GM18909 (cell line): Measurements from ENCODE around the gene PJA1.

Experiments
- ATAC-seq: cut with Tn5 transposase; IDR thresholded peaks from one replicate; pipeline ENCODE4 v1.9.1; 2021; ENCODE audit warnings: mild to moderate bottlenecking; ENCODE audit not compliant: unreplicated experiment, poor library complexity

Gene PJA1

GRCh38 chrX:69165087-69165651 is at the start of gene PJA1:
Gene PJA1 (minus strand): TSS chrX:69165453. CDS start chrX:69163073, 2,380 bp downstream.
- ATAC-seq, result peak; percentile 86

- no peak for ATAC-seq
Observed at GRCh38 chrX:69214463-69214862, 49.2 kb upstream of the PJA1 start.

GRCh38 chrX:69211701-69212100 is 46.4 kb upstream of the PJA1 start:
- no peak for ATAC-seq

- ATAC-seq, result no peak
Observed at GRCh38 chrX:69210581-69210980, 45.3 kb upstream of the PJA1 start.

- no peak for ATAC-seq
Observed at GRCh38 chrX:69207216-69207615, 42.0 kb upstream of the PJA1 start.

- ATAC-seq, result no peak
Observed at GRCh38 chrX:69203638-69204037, 38.4 kb upstream of the PJA1 start.

- ATAC-seq, result no peak
Observed at GRCh38 chrX:69197690-69198089, 32.4 kb upstream of the PJA1 start.

- ATAC-seq, result no peak
Observed at GRCh38 chrX:69196666-69197065, 31.4 kb upstream of the PJA1 start.

- no peak for ATAC-seq
Observed at GRCh38 chrX:69195810-69196209, 30.6 kb upstream of the PJA1 start.

- ATAC-seq, result no peak
Observed at GRCh38 chrX:69195192-69195591, 29.9 kb upstream of the PJA1 start.

- ATAC-seq, result no peak
Observed at GRCh38 chrX:69192603-69193002, 27.4 kb upstream of the PJA1 start.

GRCh38 chrX:69189576-69190371 is 24.5 kb upstream of the PJA1 start:
- no peak for ATAC-seq

- no peak for ATAC-seq
Observed at GRCh38 chrX:69186651-69187050, 21.4 kb upstream of the PJA1 start.

- no peak for ATAC-seq
Observed at GRCh38 chrX:69185886-69186285, 20.6 kb upstream of the PJA1 start.

- no peak for ATAC-seq
Observed at GRCh38 chrX:69185141-69185540, 19.9 kb upstream of the PJA1 start.

GRCh38 chrX:69182818-69183380 is 17.6 kb upstream of the PJA1 start:
- ATAC-seq, result no peak

GRCh38 chrX:69179380-69179911 is 14.2 kb upstream of the PJA1 start:
- ATAC-seq, result no peak

GRCh38 chrX:69178592-69178991 is 13.3 kb upstream of the PJA1 start:
- no peak for ATAC-seq

- ATAC-seq, result no peak
Observed at GRCh38 chrX:69177511-69178162, 12.4 kb upstream of the PJA1 start.

GRCh38 chrX:69176053-69176452 is 10.8 kb upstream of the PJA1 start:
- ATAC-seq, result no peak

- ATAC-seq, result no peak
Observed at GRCh38 chrX:69173906-69174305, 8.7 kb upstream of the PJA1 start.
